NB4 (cell line): ENCODE data around the gene AKR1C2.
A peak's percentile ranks its signal among the peaks of the same experiment; 100 is the strongest.
"Not testable (repeated sequence)": the region's sequence is repeated elsewhere in the genome, so short reads cannot be mapped to it uniquely, and the experiment has no call there.

ENCODE experiments used
- DNase-seq: peaks from one replicate; pipeline ENCODE4 v3.0.0; 2010; ENCODE audit warnings: low read depth
- H3K4me3 ChIP-seq: one replicate; pipeline ENCODE4 v1.5.1; 2011; ENCODE audit warnings: mild to moderate bottlenecking, low read depth, low read length, moderate library complexity
- CTCF ChIP-seq: IDR thresholded peaks from one replicate; pipeline ENCODE4 v1.5.1; 2012; ENCODE audit warnings: low read depth, low read length
- MAX ChIP-seq: IDR thresholded peaks from 2 replicates; pipeline ENCODE4 v1.6.1; 2011; ENCODE audit warnings: low read depth, low read length
- MYC ChIP-seq: IDR thresholded peaks from 2 replicates; pipeline ENCODE4 v1.6.1; 2011; ENCODE audit warnings: low read depth, low read length
- POLR2A ChIP-seq: IDR thresholded peaks from 2 replicates; pipeline ENCODE4 v1.6.1; 2011; ENCODE audit warnings: mild to moderate bottlenecking; ENCODE audit not compliant: insufficient read length; ENCODE audit errors: extremely low read depth

The AKR1C2 gene

GRCh38 chr10:5023177-5023805, 19.6 kb upstream of the AKR1C2 start:
- no peak overlapping the region for H3K4me3 ChIP-seq
- TF ChIP-seq MAX = no peak
- no peak for DNase-seq

GRCh38 chr10:5021624-5022290, 18.1 kb upstream of the AKR1C2 start:
- not testable (repeated sequence) for H3K4me3 ChIP-seq, DNase-seq

- H3K4me3 ChIP-seq, DNase-seq: not testable (repeated sequence)
These were observed 16.3 kb upstream of the AKR1C2 start for GRCh38 chr10:5019770-5020612.

GRCh38 chr10:5018671-5019277, 15.1 kb upstream of the AKR1C2 start:
- H3K4me3 ChIP-seq, DNase-seq: not testable (repeated sequence)

- DNase-seq = no peak
- TF ChIP-seq MYC = no peak
- no peak for TF ChIP-seq POLR2A
- no peak for TF ChIP-seq MAX
- no peak for TF ChIP-seq CTCF
- no peak overlapping the region for H3K4me3 ChIP-seq
These were observed 14.5 kb upstream of the AKR1C2 start for GRCh38 chr10:5018134-5018533.

- H3K4me3 ChIP-seq = no peak overlapping the region
- DNase-seq = peak; percentile 2
- no peak for TF ChIP-seq MYC
- TF ChIP-seq MAX = no peak
- TF ChIP-seq CTCF = no peak
- no peak for TF ChIP-seq POLR2A
These were observed 11.3 kb upstream of the AKR1C2 start for GRCh38 chr10:5014936-5015335.

- DNase-seq, H3K4me3 ChIP-seq: not testable (repeated sequence)
These were observed 10.7 kb upstream of the AKR1C2 start for GRCh38 chr10:5014200-5014910.

- no peak overlapping the region for H3K4me3 ChIP-seq
- TF ChIP-seq POLR2A = no peak
- no peak for TF ChIP-seq MAX
- no peak for TF ChIP-seq CTCF
- TF ChIP-seq MYC = no peak
These were observed 9.7 kb upstream of the AKR1C2 start for GRCh38 chr10:5013385-5013784.

More at GRCh38 chr10:5013385-5013784, 9.7 kb upstream of the AKR1C2 start:
- no peak for DNase-seq
